Diencephalon (tissue), 1 donor: ENCODE measurements around the gene ACTR5. TPM values are rescaled to one million over a fixed set of nuclear protein-coding genes. Genes with fewer than 3 reads are reported as not detected.

Experiments
- small RNA-seq: library from RNA; depleted of rRNA; stranded (forward); fragments of <200 nt; gene quantifications from one replicate; pipeline ENCODE3, GENCODE V24; 2014
- total RNA-seq: library from RNA; depleted of rRNA; stranded (reverse); fragments of >200 nt; gene quantifications from one replicate; pipeline ENCODE4 v1.2.3, GENCODE V29; 2014

Gene ACTR5
- total RNA-seq: 9.0 TPM

GRCh38 chr20:38748097-38748860 is at the start of gene ACTR5:
Gene ACTR5 (plus strand): TSS chr20:38748460. CDS start chr20:38748479, 19 bp downstream.

DNA sequence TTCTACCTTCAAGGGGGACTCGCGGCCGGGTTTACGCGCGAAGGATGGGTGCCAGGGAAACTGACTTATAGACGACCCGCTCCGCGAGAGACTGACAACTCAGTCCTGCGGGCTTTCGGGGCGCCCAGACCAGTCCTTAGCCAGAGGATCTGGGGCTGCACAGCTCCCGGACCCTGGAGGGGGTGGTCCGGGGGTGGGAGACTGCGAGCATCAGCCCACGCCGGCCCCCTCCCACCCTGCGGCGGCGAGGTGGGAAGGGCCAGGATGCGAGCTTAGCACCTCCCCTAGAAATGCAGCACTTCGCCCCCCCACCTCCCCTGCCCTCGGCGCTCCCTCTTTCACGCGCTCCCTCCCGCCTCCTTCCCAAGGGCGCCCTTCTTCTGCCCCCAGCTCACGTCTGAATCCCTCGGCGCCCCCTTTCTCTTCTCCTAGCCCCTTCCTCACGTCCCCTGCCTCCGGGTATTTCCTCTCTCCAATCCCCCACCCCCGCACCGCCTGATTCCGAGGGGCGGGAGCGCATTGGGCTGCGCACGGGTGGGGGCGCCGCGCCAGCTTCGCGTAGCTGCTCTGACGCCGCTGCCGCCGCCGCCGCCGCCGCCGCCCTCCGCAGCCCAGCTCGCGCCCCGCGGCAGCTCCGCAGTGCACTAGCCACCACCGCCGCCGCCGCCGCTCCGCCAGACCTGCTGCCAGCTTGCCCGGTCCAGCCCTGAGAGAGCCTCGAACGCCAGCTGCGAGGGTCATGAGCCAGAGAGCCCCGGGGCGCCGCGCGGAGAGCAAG is 24.2 kb upstream of the ACTR5 start, which contains the start of gene SLC32A1:
Gene SLC32A1, plus strand, starts transcription at position 639 of the 778 bp plus-strand sequence. CDS start 239 bp downstream, outside the sequence.

DNA sequence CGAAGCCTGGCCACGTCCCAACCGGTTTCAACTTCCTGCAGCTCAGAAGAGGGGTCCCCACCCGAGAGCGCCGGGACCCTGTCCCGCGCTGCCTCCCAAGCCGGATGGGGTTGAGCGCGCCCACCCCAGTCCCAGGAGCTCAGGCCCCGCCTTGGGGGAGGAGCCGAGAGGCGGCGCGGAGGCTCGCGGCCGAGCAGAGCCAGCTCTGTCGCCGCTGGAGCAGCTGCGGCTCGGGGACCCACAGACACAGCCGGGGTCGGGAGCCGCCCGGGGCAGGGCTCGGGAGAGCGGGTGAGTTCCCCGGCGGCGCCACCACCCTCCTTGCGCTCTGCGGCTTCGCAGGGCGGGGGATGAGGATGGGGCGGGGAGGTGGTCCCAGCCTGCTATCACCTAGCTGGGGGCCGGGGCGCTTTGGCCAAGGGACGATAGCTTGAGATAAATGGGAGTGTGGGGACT is 57.3 kb downstream of the ACTR5 start, which contains the start of gene PPP1R16B:
Gene PPP1R16B, plus strand, starts transcription at position 196 of the 456 bp plus-strand sequence. CDS start 30,229 bp downstream, outside the sequence.

Small RNA genes within 50 kb of the gene (small RNA-seq; reads per million reads assigned to genes)
- not detected for gene RF00017

Other genes starting within 250 kb of the ACTR5 start
- not detected for gene ADIG, start 167.3 kb upstream of the ACTR5 start, total RNA-seq
- not detected for gene ARHGAP40, start 146.7 kb upstream of the ACTR5 start, total RNA-seq
- gene SLC32A1, start 24.0 kb upstream of the ACTR5 start, total RNA-seq: 34.4 TPM
- 19.6 TPM for gene PPP1R16B, start 57.2 kb downstream of the ACTR5 start, total RNA-seq
- gene FAM83D, start 178.0 kb downstream of the ACTR5 start, total RNA-seq: 4.8 TPM
- 16.8 TPM for gene DHX35, start 213.9 kb downstream of the ACTR5 start, total RNA-seq